ENCODE measurements around the gene SBNO2. TPM values are rescaled to one million over a fixed set of nuclear protein-coding genes. Genes with fewer than 3 reads are reported as not detected.

Gene SBNO2
- total RNA-seq, 4 donors from 2014 or later = 13.4 to 51.2 (median 19.1) TPM

DNA sequence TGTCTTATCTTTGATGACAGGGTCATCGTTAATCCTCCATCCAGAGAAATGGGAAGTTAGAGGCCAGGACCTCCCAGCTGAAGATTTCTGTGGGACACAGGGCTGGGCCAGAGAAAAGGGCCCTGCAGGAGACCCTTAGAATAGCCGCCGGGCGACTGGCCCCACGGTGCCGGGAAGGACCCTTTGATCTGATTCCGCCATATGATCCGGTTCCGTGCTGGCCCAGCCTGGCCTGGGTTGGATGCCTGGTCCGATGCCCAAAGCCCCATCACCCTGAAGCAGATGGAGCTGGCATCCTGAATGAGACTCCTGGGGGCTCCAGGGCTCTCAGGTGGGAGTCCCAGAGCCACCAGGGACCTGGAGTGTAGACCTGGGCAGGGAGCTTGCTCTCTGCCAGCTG lies 25.5 kb upstream of the SBNO2 start:
- TF ChIP-seq, protein P1, sequence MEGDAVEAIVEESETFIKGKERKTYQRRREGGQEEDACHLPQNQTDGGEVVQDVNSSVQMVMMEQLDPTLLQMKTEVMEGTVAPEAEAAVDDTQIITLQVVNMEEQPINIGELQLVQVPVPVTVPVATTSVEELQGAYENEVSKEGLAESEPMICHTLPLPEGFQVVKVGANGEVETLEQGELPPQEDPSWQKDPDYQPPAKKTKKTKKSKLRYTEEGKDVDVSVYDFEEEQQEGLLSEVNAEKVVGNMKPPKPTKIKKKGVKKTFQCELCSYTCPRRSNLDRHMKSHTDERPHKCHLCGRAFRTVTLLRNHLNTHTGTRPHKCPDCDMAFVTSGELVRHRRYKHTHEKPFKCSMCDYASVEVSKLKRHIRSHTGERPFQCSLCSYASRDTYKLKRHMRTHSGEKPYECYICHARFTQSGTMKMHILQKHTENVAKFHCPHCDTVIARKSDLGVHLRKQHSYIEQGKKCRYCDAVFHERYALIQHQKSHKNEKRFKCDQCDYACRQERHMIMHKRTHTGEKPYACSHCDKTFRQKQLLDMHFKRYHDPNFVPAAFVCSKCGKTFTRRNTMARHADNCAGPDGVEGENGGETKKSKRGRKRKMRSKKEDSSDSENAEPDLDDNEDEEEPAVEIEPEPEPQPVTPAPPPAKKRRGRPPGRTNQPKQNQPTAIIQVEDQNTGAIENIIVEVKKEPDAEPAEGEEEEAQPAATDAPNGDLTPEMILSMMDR (IDR thresholded peaks at IDR 0.05; ENCODE audit: low read depth) = no peak

DNA sequence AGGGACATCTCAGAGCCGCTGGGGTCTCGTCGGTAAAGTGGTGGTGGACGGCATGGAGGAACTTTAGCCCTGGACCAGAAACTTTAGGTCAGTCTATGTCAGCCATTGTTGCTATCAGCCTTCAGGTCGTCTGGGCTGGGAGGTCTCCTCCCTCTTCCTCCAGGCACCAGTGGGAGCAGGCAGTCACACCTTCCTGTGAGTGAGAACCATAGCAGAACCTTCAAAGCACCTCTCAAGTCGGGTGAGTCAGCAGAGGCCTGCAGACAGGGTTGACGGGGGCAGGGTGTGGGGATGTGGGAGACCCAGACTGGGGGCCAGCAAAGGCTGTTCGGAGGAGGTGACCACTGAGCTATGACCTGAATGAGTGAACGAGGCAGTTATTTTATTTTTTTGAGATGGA lies 15.4 kb upstream of the SBNO2 start:
- TF ChIP-seq, protein P1 (IDR thresholded peaks at IDR 0.05; ENCODE audit: low read depth) = no peak

DNA sequence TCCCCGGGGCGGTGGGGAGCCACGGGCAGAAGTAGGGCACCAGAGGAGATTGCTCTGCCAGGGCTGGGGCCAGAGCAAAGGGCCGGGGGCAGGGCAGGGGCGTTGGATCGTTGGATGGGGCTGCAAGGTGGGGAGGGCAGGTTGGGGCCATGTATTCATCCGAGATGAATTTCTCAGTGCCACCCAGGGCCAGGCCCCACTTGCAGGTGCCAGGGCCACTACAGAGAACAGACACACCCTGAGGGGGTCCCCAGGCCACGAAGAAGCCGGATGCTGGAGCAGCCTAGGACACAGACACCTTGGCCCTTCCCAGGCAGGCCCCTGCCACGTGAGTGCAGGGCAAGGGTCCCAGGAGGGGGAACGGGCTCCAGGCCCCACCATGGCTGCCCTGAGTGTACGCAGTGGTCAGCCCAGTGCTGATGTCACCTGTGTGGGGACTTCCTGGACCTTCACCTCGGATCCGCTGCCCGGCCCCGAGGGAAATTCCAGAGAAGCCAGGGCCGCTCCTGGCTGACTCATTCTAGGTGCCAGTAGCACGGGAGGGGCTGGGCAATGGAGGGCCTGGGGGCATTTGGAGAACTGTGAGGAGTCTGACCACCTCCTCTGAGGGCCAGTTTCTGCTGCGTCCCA lies 9.6 kb upstream of the SBNO2 start:
- TF ChIP-seq, protein P1 (IDR thresholded peaks at IDR 0.05; ENCODE audit: low read depth) = no peak

DNA sequence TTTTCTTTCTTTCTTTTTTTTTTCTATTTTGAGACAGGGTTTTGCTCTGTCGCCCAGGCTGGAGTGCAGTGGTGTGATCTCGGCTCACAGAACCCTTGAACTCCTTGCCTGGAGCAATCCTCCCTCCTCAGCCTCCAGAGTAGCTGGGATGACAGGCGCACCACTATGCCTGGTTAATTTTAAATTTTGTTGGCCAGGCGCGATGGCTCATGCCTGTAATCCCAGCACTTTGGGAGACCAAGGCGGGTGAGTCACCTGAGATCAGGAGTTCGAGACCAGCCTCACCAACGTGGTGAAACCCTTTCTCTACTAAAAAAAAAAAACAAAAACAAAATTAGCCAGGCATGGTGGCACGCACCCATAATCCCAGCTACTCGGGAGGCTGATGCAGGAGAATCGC lies 8.7 kb upstream of the SBNO2 start:
- TF ChIP-seq, protein P1 (IDR thresholded peaks at IDR 0.05; ENCODE audit: low read depth) = no peak

DNA sequence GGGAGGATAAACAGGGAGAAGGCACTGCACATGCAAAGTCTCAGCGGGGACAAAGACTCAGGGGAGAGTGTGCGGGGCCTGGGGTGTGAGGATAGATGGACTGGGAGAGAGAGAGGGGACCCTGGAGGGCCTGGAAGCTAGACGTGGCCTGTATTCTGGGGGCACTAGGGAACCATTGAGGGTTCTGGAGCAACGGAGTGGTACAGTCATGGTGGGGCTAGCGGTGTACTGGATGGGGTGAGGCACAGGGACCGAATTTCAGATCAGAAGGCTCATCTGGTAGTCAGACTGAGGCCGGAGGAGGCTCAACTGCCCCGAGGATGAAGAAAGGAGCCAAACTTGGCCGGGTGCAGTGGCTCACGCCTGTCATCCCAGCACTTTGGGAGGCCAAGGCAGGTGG lies 8.0 kb upstream of the SBNO2 start:
- TF ChIP-seq, protein P1 (IDR thresholded peaks at IDR 0.05; ENCODE audit: low read depth) = no peak

DNA sequence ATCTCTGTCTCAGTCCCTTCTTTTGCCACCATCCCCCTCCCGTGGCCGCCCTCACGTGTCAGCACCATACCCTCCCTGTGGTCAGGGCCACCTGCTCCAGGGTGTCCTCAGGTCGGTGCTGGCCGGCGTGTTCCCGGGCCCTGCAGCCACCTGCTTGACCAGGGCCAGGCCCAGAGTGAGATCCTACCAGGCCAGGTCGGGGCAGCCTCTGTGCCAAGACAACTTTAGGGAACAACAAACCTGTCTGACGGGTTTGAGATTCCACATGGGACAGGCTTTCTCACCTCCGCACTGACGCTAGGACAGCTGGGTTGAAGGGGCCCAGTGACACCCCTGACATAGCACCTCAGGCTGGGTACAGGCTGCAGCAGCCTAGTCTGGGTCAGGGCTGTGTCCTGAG lies 7.5 kb upstream of the SBNO2 start:
- TF ChIP-seq, protein P1 (IDR thresholded peaks at IDR 0.05; ENCODE audit: low read depth) = no peak

DNA sequence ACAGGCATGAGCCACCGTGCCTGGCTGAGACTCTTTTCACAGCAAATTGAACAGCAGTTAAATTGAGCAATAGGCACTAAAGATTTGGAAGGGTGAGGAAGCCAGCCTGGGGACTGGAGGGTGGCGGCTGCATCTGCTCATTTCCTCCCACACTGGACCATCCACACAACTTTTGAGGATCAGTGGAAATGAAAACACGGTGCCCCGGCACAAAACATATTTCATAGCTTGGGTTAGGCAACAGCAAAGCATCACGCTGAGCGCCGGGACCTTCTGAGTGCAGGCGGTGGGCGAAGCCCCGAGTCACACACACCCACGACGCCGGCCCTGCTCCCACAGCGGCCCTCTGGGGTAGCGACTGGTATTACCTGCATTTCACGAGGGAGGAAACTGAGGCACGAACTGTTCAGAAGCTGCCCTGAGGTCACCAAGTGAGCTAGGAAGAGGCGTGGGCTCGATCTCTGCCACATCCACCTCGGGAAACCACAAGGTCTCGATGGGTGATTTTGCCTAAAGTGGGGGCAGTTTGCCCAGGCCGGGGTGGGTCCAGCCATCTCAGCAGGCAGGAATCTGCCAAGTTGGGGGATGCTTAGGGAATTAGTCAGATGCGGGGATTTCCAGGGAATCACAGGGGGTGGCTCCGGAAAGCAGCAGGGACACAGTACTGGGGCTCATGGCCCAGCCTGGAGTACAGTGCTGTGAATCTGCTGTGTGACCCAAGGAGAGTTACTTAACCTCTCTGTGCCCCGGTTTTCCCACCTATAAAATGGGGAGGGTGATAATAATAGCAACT lies 3.5 kb upstream of the SBNO2 start:
- TF ChIP-seq, protein P1 (IDR thresholded peaks at IDR 0.05; ENCODE audit: low read depth) = no peak

All from subcutaneous adipose tissue (tissue), 4 donors.